Measurements from ENCODE around the gene VWA3B.

Gene VWA3B

GRCh38 chr2:98084151-98084868, 2.7 kb upstream of the VWA3B start:
- Histone ChIP-seq H3K4me1 (ENCODE audit: control insufficient read depth in 1 of 2, insufficient read depth in 1 of 2, low read depth in 1 of 2, low read length in 1 of 2) (peaks cover 42 to 44% of the 10 kb centered on the region in 2 experiments), H3K36me3 (no peaks in the 10 kb centered on the region), H3K27ac (no peak overlapping the region), H3K27me3 (peaks cover 3% of the 10 kb centered on the region), H3K9me3 (no peaks in the 10 kb centered on the region), H3K4me3 (ENCODE audit: low read depth in 1 of 2, low read length in 1 of 2) (no peak overlapping the region)
- TF ChIP-seq CTCF (IDR thresholded peaks at IDR 0.05) = no peak

GRCh38 chr2:98084869-98085238, 2.1 kb upstream of the VWA3B start:
- no peaks in the 10 kb centered on the region for H3K36me3 ChIP-seq
- no peak overlapping the region for H3K4me3 ChIP-seq (ENCODE audit: low read depth in 1 of 2, low read length in 1 of 2)
- peaks cover 47 to 50% of the 10 kb centered on the region in 2 experiments for H3K4me1 ChIP-seq (ENCODE audit: control insufficient read depth in 1 of 2, insufficient read depth in 1 of 2, low read depth in 1 of 2, low read length in 1 of 2)
- H3K9me3 ChIP-seq = no peaks in the 10 kb centered on the region
- no peak overlapping the region for H3K27ac ChIP-seq
- peaks cover 3% of the 10 kb centered on the region for H3K27me3 ChIP-seq
- no peak for TF ChIP-seq CTCF (IDR thresholded peaks at IDR 0.05)

GRCh38 chr2:98085649-98086048, 1.3 kb upstream of the VWA3B start:
- TF ChIP-seq CTCF (IDR thresholded peaks at IDR 0.05) = no peak
- peaks cover 55 to 58% of the 10 kb centered on the region in 2 experiments for H3K4me1 ChIP-seq (ENCODE audit: control insufficient read depth in 1 of 2, insufficient read depth in 1 of 2, low read depth in 1 of 2, low read length in 1 of 2)

GRCh38 chr2:98087447-98088020, 567 bp downstream of the VWA3B start:
- Histone ChIP-seq H3K27me3 (peaks cover 3% of the 10 kb centered on the region), H3K36me3 (no peaks in the 10 kb centered on the region), H3K4me1 (ENCODE audit: control insufficient read depth in 1 of 2, insufficient read depth in 1 of 2, low read depth in 1 of 2, low read length in 1 of 2) (peaks cover 64 to 65% of the 10 kb centered on the region in 2 experiments), H3K4me3 (ENCODE audit: low read depth in 1 of 2, low read length in 1 of 2) (peak overlapping the region; percentile 75 to 76), H3K27ac (peak overlapping the region; percentile 71), H3K9me3 (no peaks in the 10 kb centered on the region)
- no peak for TF ChIP-seq CTCF (IDR thresholded peaks at IDR 0.05)

More at GRCh38 chr2:98085649-98086048, 1.3 kb upstream of the VWA3B start:
- H3K36me3 ChIP-seq = no peaks in the 10 kb centered on the region
- H3K27me3 ChIP-seq = peaks cover 3% of the 10 kb centered on the region
- no peak overlapping the region for H3K27ac ChIP-seq
- H3K9me3 ChIP-seq = no peaks in the 10 kb centered on the region
- no peak overlapping the region for H3K4me3 ChIP-seq (ENCODE audit: low read depth in 1 of 2, low read length in 1 of 2)

GRCh38 chr2:98088261-98088660, 1.3 kb downstream of the VWA3B start:
- no peaks in the 10 kb centered on the region for H3K36me3 ChIP-seq
- H3K27ac ChIP-seq = peak overlapping the region; percentile 71
- H3K9me3 ChIP-seq = no peaks in the 10 kb centered on the region
- H3K27me3 ChIP-seq = peaks cover 3% of the 10 kb centered on the region
- TF ChIP-seq CTCF (IDR thresholded peaks at IDR 0.05) = no peak
- peaks cover 68 to 70% of the 10 kb centered on the region in 2 experiments for H3K4me1 ChIP-seq (ENCODE audit: control insufficient read depth in 1 of 2, insufficient read depth in 1 of 2, low read depth in 1 of 2, low read length in 1 of 2)
- peak overlapping the region; percentile 75 to 76 for H3K4me3 ChIP-seq (ENCODE audit: low read depth in 1 of 2, low read length in 1 of 2)

Measured in neutrophil (primary cell).